RCC 7860 (cell line): Measurements from ENCODE around the gene ZC3H11A.

Experiments
- DNase-seq: peaks from one replicate; pipeline ENCODE4 v3.0.0-alpha.2; 2015; ENCODE audit warnings: low spot score
- FAIRE-seq: peaks from 2 replicates; lab custom pipeline; 2012; peaks lifted over from hg19 to GRCh38; lab: Jason Lieb, UNC

The ZC3H11A gene

DNA sequence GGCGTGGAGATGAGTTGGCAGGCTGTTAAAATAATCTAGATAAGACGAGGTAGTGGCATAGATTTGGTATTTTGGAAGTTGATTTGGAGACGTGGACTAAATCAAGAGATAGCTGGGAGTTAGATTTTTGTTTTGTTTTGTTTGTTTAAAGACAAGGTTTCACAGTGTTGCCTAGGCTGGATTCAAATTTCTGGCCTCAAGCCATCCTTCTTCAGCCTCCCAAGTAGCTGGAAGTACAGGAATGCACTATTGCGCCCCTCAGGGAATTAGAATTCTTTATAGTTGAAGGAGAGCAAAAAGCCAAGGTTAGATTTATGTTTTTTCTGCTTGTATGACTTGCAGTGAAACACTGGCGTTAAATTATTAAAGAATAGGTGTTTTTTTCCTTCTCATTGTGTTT is 43.7 kb downstream of the ZC3H11A start:
- DNase-seq, result no peak
- FAIRE-seq, result no peak

DNA sequence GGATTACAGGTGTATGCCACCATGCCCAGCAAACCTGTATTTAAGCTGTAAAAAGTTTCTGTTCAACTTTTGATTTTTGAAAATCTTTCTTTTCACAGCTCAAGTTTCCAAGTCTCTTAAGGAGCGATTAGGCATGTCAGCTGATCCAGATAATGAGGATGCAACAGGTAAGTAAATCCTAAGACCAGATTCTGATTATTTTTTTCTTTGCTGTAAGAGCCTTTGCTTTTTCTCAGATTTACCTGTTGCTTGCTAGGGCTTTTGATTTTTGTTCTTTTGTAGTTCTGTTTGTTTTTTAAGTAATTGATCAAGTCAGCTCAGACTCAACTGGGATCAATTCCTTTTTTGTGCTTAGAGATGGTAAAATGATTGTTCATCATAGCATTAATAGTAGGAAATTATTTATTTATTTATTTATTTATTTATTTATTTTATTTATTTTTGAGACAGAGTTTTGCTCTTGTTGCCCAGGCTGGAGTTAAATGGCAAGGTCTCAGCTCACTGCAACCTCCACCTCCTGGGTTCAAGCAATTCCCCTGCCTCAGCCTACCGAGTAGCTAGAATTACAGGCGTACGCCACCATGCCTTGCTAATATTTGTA is 44.9 kb downstream of the ZC3H11A start:
- no peak for FAIRE-seq

GRCh38 chr1:203842559-203842876 is 47.1 kb downstream of the ZC3H11A start:
- no peak for DNase-seq
- no peak for FAIRE-seq

More for the DNA sequence above, 44.9 kb downstream of the ZC3H11A start:
- DNase-seq, result no peak

- DNase-seq (no peak), FAIRE-seq (no peak)
Observed at GRCh38 chr1:203843435-203843834, 48.0 kb downstream of the ZC3H11A start.
